Glutamatergic neuron (in vitro differentiated cells): ENCODE measurements around the gene CHRM2. TPM values are rescaled to one million over a fixed set of nuclear protein-coding genes. Genes with fewer than 3 reads are reported as not detected.

ENCODE experiments used
- DNase-seq: peaks from one replicate; pipeline ENCODE4 v3.0.0; 2022
- H3K27ac Mint-ChIP-seq: one replicate; pipeline ENCODE4 v1.8.0; 2020; ENCODE audit warnings: mild to moderate bottlenecking, mixed read lengths, inconsistent platforms; ENCODE audit not compliant: unreplicated experiment
- H3K27me3 Mint-ChIP-seq: one replicate; pipeline ENCODE4 v1.8.0; 2020; ENCODE audit warnings: mild to moderate bottlenecking, moderate library complexity, mixed read lengths, inconsistent platforms; ENCODE audit not compliant: unreplicated experiment
- H3K36me3 Mint-ChIP-seq: one replicate; pipeline ENCODE4 v1.8.0; 2020; ENCODE audit warnings: mild to moderate bottlenecking, mixed read lengths, inconsistent platforms; ENCODE audit not compliant: unreplicated experiment
- H3K4me1 Mint-ChIP-seq: one replicate; pipeline ENCODE4 v1.8.0; 2020; ENCODE audit warnings: mild to moderate bottlenecking, low read depth, mixed read lengths, inconsistent platforms; ENCODE audit not compliant: unreplicated experiment
- H3K4me3 Mint-ChIP-seq: one replicate; pipeline ENCODE4 v1.8.0; 2020; ENCODE audit warnings: mild to moderate bottlenecking, mixed read lengths, inconsistent platforms; ENCODE audit not compliant: unreplicated experiment
- H3K9me3 Mint-ChIP-seq: one replicate; pipeline ENCODE4 v1.8.0; 2020; ENCODE audit warnings: mild to moderate bottlenecking, moderate library complexity, mixed read lengths, inconsistent platforms; ENCODE audit not compliant: unreplicated experiment
- total RNA-seq: library from RNA; stranded (reverse); fragmentation: NEBNext Ultra II Directional; extraction: Animal tissue kit (Norgen Biotek cat#: 25700); gene quantifications from one replicate; pipeline ENCODE4 v1.2.1, GENCODE V29; 2021; ENCODE audit not compliant: unreplicated experiment
- TF ChIP-seq, protein P1 (sequence below): fragments of 200-600 bp; sonication (generic); IDR thresholded peaks from one replicate; pipeline ENCODE4 v1.5.0; 2021; ENCODE audit not compliant: partially characterized antibody, unreplicated experiment

CHRM2 gene
- total RNA-seq, 1 donor from 2014 or later: not detected

- TF ChIP-seq, protein P1, sequence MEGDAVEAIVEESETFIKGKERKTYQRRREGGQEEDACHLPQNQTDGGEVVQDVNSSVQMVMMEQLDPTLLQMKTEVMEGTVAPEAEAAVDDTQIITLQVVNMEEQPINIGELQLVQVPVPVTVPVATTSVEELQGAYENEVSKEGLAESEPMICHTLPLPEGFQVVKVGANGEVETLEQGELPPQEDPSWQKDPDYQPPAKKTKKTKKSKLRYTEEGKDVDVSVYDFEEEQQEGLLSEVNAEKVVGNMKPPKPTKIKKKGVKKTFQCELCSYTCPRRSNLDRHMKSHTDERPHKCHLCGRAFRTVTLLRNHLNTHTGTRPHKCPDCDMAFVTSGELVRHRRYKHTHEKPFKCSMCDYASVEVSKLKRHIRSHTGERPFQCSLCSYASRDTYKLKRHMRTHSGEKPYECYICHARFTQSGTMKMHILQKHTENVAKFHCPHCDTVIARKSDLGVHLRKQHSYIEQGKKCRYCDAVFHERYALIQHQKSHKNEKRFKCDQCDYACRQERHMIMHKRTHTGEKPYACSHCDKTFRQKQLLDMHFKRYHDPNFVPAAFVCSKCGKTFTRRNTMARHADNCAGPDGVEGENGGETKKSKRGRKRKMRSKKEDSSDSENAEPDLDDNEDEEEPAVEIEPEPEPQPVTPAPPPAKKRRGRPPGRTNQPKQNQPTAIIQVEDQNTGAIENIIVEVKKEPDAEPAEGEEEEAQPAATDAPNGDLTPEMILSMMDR: no peak
- no peak overlapping the region for H3K4me3 Mint-ChIP-seq
- H3K27ac Mint-ChIP-seq: peak overlapping the region; percentile 84
- peaks cover 3% of the 10 kb centered on the region for H3K27me3 Mint-ChIP-seq
- peaks cover 6% of the 10 kb centered on the region for H3K9me3 Mint-ChIP-seq
- peaks cover 17% of the 10 kb centered on the region for H3K4me1 Mint-ChIP-seq
- H3K36me3 Mint-ChIP-seq: no peaks in the 10 kb centered on the region
- no peak for DNase-seq
Measured at GRCh38 chr7:136998495-136998894, 130.0 kb downstream of the CHRM2 start.

GRCh38 chr7:137000621-137001020 is 132.2 kb downstream of the CHRM2 start:
- no peak overlapping the region for H3K4me3 Mint-ChIP-seq
- peaks cover 6% of the 10 kb centered on the region for H3K9me3 Mint-ChIP-seq
- no peak overlapping the region for H3K27ac Mint-ChIP-seq
- DNase-seq: no peak
- TF ChIP-seq, protein P1: no peak
- no peaks in the 10 kb centered on the region for H3K36me3 Mint-ChIP-seq
- H3K27me3 Mint-ChIP-seq: peaks cover 3% of the 10 kb centered on the region
- peaks cover 17% of the 10 kb centered on the region for H3K4me1 Mint-ChIP-seq

DNA sequence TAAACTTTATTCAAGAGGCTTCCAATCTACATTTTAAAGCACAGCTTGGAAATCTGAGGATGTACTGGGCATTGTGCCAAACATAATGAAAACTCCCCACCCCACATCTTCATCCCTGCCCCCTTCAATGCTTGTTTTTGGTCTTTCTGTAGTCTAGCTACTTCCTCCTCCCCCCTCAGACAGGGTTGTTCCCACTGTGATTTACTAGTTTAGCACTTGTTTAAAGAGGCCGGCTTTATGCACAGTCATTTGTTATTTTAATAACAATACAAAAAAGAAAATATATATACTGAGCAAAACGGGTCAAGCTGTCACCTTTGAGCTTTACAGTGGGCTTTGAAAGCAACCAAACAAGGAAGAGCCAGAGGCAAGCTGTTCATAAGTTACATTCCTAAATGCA is 132.6 kb downstream of the CHRM2 start:
- DNase-seq: no peak
- peaks cover 6% of the 10 kb centered on the region for H3K9me3 Mint-ChIP-seq
- H3K4me3 Mint-ChIP-seq: no peak overlapping the region
- H3K27ac Mint-ChIP-seq: no peak overlapping the region
- peaks cover 17% of the 10 kb centered on the region for H3K4me1 Mint-ChIP-seq
- peaks cover 3% of the 10 kb centered on the region for H3K27me3 Mint-ChIP-seq
- TF ChIP-seq, protein P1: no peak
- no peaks in the 10 kb centered on the region for H3K36me3 Mint-ChIP-seq

DNA sequence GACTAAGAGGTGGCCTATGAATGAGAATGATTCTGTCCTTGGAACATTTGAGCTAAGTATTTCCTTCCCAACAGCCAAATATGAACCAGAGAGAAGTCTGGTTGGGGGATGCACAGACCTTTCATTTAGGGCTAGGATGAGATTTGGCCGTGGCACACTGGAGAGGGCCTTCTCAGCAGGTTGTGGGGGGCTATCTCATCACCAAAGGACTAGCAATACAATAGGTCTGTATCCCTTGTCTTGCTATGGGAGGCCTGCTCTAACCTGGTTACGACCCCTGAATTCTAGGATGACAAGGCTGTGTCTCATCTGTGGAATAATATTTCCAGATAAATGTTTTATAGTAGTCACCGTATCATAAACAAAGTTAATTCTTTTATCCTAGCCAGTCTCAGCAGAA is 133.0 kb downstream of the CHRM2 start:
- TF ChIP-seq, protein P1: no peak
- DNase-seq: no peak
- Mint-ChIP-seq H3K36me3 (no peaks in the 10 kb centered on the region), H3K4me1 (peaks cover 17% of the 10 kb centered on the region), H3K27me3 (peaks cover 3% of the 10 kb centered on the region), H3K9me3 (peaks cover 6% of the 10 kb centered on the region), H3K27ac (no peak overlapping the region), H3K4me3 (no peak overlapping the region)

GRCh38 chr7:137003086-137003485 is 134.6 kb downstream of the CHRM2 start:
- Mint-ChIP-seq H3K27ac (no peak overlapping the region), H3K4me1 (peaks cover 4% of the 10 kb centered on the region), H3K27me3 (peaks cover 2% of the 10 kb centered on the region), H3K36me3 (no peaks in the 10 kb centered on the region), H3K4me3 (no peak overlapping the region), H3K9me3 (no peaks in the 10 kb centered on the region)
- TF ChIP-seq, protein P1: no peak
- DNase-seq: no peak
